Stimulated activated CD8-positive, alpha-beta memory T cell treated with anti-CD3 and anti-CD28 coated beads, Interleukin-2, amount 100 ng/mL, for 48 hours (primary cell): ENCODE results near the gene TBCCD1.
"Not testable (repeated sequence)": the region's sequence is repeated elsewhere in the genome, so short reads cannot be mapped to it uniquely, and the experiment has no call there.

Source experiments
- DNase-seq, 2 donors: peaks; one replicate each; pipeline ENCODE4 v3.0.0-alpha.2; 2020; ENCODE audit warnings: low read depth in 2 of 2

The TBCCD1 gene

GRCh38 chr3:186552408-186553031 is 14.6 kb downstream of the TBCCD1 start:
- no peak for DNase-seq

- DNase-seq, result no peak
Observed at GRCh38 chr3:186551387-186551786, 15.8 kb downstream of the TBCCD1 start.

- no peak for DNase-seq
Observed at GRCh38 chr3:186549497-186549896, 17.6 kb downstream of the TBCCD1 start.

- DNase-seq, result no peak
Observed at GRCh38 chr3:186544281-186544680, 22.9 kb downstream of the TBCCD1 start, which contains the start of gene CRYGS. Gene CRYGS (minus strand): TSS chr3:186544380. CDS start chr3:186544326, 54 bp downstream.

GRCh38 chr3:186540835-186541226 is 26.3 kb downstream of the TBCCD1 start:
- DNase-seq, result no peak

- DNase-seq, result peak; percentile 41 to 63
Observed at GRCh38 chr3:186540221-186540834, 26.8 kb downstream of the TBCCD1 start.

- no peak for DNase-seq
Observed at GRCh38 chr3:186538779-186539178, 28.4 kb downstream of the TBCCD1 start.

- no peak for DNase-seq
Observed at GRCh38 chr3:186536883-186537844, 30.0 kb downstream of the TBCCD1 start.

GRCh38 chr3:186534113-186534669 is 32.9 kb downstream of the TBCCD1 start:
- DNase-seq, result no peak

GRCh38 chr3:186532598-186533072 is 34.5 kb downstream of the TBCCD1 start:
- DNase-seq, result no peak

GRCh38 chr3:186531694-186532093 is 35.4 kb downstream of the TBCCD1 start:
- DNase-seq, result not testable (repeated sequence)

- DNase-seq, result no peak
Observed at GRCh38 chr3:186530415-186530814, 36.7 kb downstream of the TBCCD1 start.

- DNase-seq, result no peak
Observed at GRCh38 chr3:186529201-186529999, 37.7 kb downstream of the TBCCD1 start.

- DNase-seq, result no peak
Observed at GRCh38 chr3:186526256-186526606, 40.9 kb downstream of the TBCCD1 start.

GRCh38 chr3:186525369-186526255 is 41.5 kb downstream of the TBCCD1 start:
- DNase-seq, result no peak

GRCh38 chr3:186524616-186525015 is 42.5 kb downstream of the TBCCD1 start:
- no peak for DNase-seq

GRCh38 chr3:186523434-186523833 is 43.7 kb downstream of the TBCCD1 start:
- no peak for DNase-seq

GRCh38 chr3:186523022-186523421 is 44.1 kb downstream of the TBCCD1 start:
- no peak for DNase-seq

- DNase-seq, result peak in 1 of 2 donors; percentile 26
Observed at GRCh38 chr3:186520957-186521842, 45.9 kb downstream of the TBCCD1 start.
